Cardiac muscle cell (in vitro differentiated cells and primary cell): ENCODE results near the gene SWI5. TPM values are rescaled to one million over a fixed set of nuclear protein-coding genes. Genes with fewer than 3 reads are reported as not detected.

Experiments
- DNase-seq, 2 donors: peaks; one replicate each; pipeline versions ENCODE4 v3.0.0 to v3.0.0-alpha.2; 2010 to 2017; ENCODE audit warnings: low read depth in 1 of 2, low spot score in 1 of 2
- H3K27ac ChIP-seq: fragments of 200-600 bp; sonication (generic); 2 replicates; pipeline ENCODE4 v1.5.1; 2016
- H3K27me3 ChIP-seq: fragments of 200-600 bp; sonication (generic); 2 replicates; pipeline ENCODE4 v1.6.0; 2016; ENCODE audit warnings: control low read depth
- H3K36me3 ChIP-seq: fragments of 200-600 bp; sonication (generic); 2 replicates; pipeline ENCODE4 v1.5.1; 2016; ENCODE audit warnings: control low read depth
- H3K4me1 ChIP-seq: fragments of 200-600 bp; sonication (generic); 2 replicates; pipeline ENCODE4 v1.8.1; 2017; ENCODE audit warnings: low read depth, mild to moderate bottlenecking, mixed run types
- H3K4me3 ChIP-seq: fragments of 200-600 bp; sonication (generic); 2 replicates; pipeline ENCODE4 v1.5.1; 2016; ENCODE audit warnings: mild to moderate bottlenecking
- H3K9me3 ChIP-seq: fragments of 200-600 bp; sonication (generic); 2 replicates; pipeline ENCODE4 v1.5.1; 2017; ENCODE audit warnings: low read depth, mild to moderate bottlenecking, control low read depth
- CTCF ChIP-seq: IDR thresholded peaks from 2 replicates; pipeline ENCODE4 v1.5.1; 2012; ENCODE audit warnings: low read depth, mild to moderate bottlenecking, low read length
- polyA plus RNA-seq: library from polyadenylated mRNA; unstranded; fragments of >200 nt; fragmentation: Nextera tagmentation; extraction: Ambion mirVana; gene quantifications from 2 replicates; pipeline ENCODE4 v1.2.1, GENCODE V29; 2016
- total RNA-seq: library from RNA; depleted of rRNA; stranded (reverse); fragments of >200 nt; gene quantifications from 2 replicates; pipeline ENCODE4 v1.2.3, GENCODE V29; 2016

SWI5 gene
- total and polyA plus RNA-seq, 2 experiments from 2014 or later, result 37.7 to 82.6 TPM

- H3K36me3 ChIP-seq, result peaks cover 41% of the 10 kb centered on the region
- H3K9me3 ChIP-seq, result no peaks in the 10 kb centered on the region
- DNase-seq, result no peak
- no peak for TF ChIP-seq CTCF
- no peak overlapping the region for H3K4me3 ChIP-seq
- H3K4me1 ChIP-seq, result no peaks in the 10 kb centered on the region
- H3K27ac ChIP-seq, result no peak overlapping the region
- H3K27me3 ChIP-seq, result no peaks in the 10 kb centered on the region
Observed at GRCh38 chr9:128257907-128258306, 18.2 kb upstream of the SWI5 start.

- no peak for TF ChIP-seq CTCF
- Histone ChIP-seq H3K27ac (no peak overlapping the region), H3K36me3 (peaks cover 41% of the 10 kb centered on the region), H3K27me3 (no peaks in the 10 kb centered on the region), H3K4me3 (no peak overlapping the region), H3K9me3 (no peaks in the 10 kb centered on the region), H3K4me1 (no peaks in the 10 kb centered on the region)
- no peak for DNase-seq
Observed at GRCh38 chr9:128258326-128258725, 17.8 kb upstream of the SWI5 start.

- Histone ChIP-seq H3K4me1 (no peaks in the 10 kb centered on the region), H3K9me3 (no peaks in the 10 kb centered on the region), H3K4me3 (no peak overlapping the region), H3K36me3 (peaks cover 41% of the 10 kb centered on the region), H3K27ac (no peak overlapping the region), H3K27me3 (no peaks in the 10 kb centered on the region)
- DNase-seq, result no peak
- TF ChIP-seq CTCF, result no peak
Observed at GRCh38 chr9:128259156-128259555, 16.9 kb upstream of the SWI5 start.

DNA sequence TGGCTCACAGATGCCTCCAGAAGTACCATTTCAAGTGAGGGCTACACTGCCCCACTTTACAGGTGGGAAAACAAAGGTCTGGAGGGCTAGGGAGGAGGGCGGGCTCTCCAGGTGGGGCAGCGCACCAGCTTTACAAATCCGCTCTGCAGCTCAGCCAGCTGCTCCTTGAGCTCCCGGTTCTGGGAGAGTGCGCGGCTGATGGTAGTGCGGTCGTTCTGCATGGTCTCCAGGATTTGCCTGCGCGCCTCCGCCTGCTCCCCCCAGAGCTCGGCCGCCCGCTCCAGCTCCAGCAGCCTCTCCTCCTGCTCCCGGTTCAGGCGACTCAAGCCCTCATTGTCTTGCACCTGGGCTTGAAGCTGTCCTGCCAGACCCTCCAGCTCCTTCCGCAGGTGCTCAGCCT, 15.7 kb upstream of the SWI5 start:
- H3K27me3 ChIP-seq, result no peaks in the 10 kb centered on the region

DNA sequence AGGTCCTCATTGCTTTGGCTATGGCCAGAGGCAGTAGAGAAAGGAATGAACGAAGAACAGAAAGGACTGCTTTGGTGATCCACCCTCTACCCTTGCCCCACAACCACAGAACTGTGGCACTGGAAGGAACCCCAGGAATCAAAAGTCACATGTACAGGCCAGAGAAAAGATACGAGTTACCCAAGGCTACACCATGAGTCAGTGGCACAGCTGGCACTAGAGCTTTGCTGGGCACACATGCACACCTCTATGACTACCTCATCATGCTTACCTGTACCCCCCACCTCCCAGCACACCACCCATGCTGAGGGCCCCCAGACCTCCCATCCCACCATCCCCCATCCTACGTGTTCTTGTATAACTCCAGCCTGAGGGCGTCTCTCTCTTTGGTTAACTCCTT, 13.4 kb upstream of the SWI5 start:
- TF ChIP-seq CTCF, result no peak
- peaks cover 52% of the 10 kb centered on the region for H3K36me3 ChIP-seq

More for the DNA sequence above, 15.7 kb upstream of the SWI5 start:
- H3K9me3 ChIP-seq, result no peaks in the 10 kb centered on the region
- no peaks in the 10 kb centered on the region for H3K4me1 ChIP-seq
- no peak overlapping the region for H3K27ac ChIP-seq
- peaks cover 50% of the 10 kb centered on the region for H3K36me3 ChIP-seq
- TF ChIP-seq CTCF, result no peak
- H3K4me3 ChIP-seq, result no peak overlapping the region
- DNase-seq, result no peak

DNA sequence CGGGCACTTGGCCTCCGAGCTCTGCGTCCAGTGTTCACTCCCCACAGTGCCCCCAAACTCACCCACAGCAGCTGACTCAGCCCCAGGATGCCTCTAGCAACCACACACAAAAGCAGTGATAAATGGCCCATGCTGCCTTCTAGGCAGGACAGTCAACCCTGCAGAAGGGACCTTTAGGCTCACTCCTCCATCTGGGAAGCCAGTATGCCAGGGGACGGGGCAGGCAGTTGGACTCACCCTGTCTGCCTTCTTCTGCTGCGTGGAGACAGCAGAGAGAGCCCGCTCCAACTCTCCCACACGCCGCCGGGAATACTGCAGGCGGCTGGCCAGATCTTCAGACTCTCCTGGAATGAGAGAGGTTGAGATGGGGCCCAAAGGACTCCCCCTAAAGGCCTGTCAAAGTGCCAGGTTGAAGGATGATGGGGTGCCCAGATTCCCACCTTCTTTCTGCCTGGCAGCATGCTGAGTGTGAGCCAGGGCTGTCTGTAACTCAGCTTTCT, 10.7 kb upstream of the SWI5 start:
- Histone ChIP-seq H3K4me3 (no peak overlapping the region), H3K27ac (no peak overlapping the region), H3K36me3 (peaks cover 37% of the 10 kb centered on the region), H3K27me3 (no peaks in the 10 kb centered on the region), H3K9me3 (no peaks in the 10 kb centered on the region), H3K4me1 (no peaks in the 10 kb centered on the region)
- DNase-seq, result no peak
- no peak for TF ChIP-seq CTCF

More for the DNA sequence above, 13.4 kb upstream of the SWI5 start:
- Histone ChIP-seq H3K4me1 (no peaks in the 10 kb centered on the region), H3K27me3 (no peaks in the 10 kb centered on the region), H3K4me3 (no peak overlapping the region), H3K9me3 (no peaks in the 10 kb centered on the region), H3K27ac (no peak overlapping the region)
- DNase-seq, result no peak
